ENCODE data around the gene CES2.

The CES2 gene

GRCh38 chr16:66920299-66920590 is 15.1 kb upstream of the CES2 start:
- no peak for DNase-seq

GRCh38 chr16:66920924-66921680 is 14.2 kb upstream of the CES2 start:
- DNase-seq = no peak

- DNase-seq = no peak
These were observed 13.4 kb upstream of the CES2 start for GRCh38 chr16:66921729-66922450.

- no peak for DNase-seq
These were observed 12.0 kb upstream of the CES2 start for GRCh38 chr16:66923247-66923731.

- DNase-seq = no peak
These were observed 11.4 kb upstream of the CES2 start for GRCh38 chr16:66923866-66924265.

GRCh38 chr16:66924527-66925321 is 10.6 kb upstream of the CES2 start:
- DNase-seq = no peak

- no peak for DNase-seq
These were observed 9.9 kb upstream of the CES2 start, which contains the start of gene RRAD for GRCh38 chr16:66925322-66925840. Gene RRAD, minus strand, starts transcription at chr16:66925535. Its CDS starts 356 bp downstream, at chr16:66925179.

GRCh38 chr16:66926171-66926947 is 9.0 kb upstream of the CES2 start:
- DNase-seq = no peak

- DNase-seq = peak; percentile 54
These were observed 8.3 kb upstream of the CES2 start for GRCh38 chr16:66926961-66927436.

GRCh38 chr16:66927918-66928649 is 7.2 kb upstream of the CES2 start:
- no peak for DNase-seq

GRCh38 chr16:66928702-66929388 is 6.5 kb upstream of the CES2 start:
- DNase-seq = peak; percentile 46

- DNase-seq = peak; percentile 37
These were observed 5.1 kb upstream of the CES2 start for GRCh38 chr16:66930189-66930588.

- peak; percentile 34 for DNase-seq
These were observed 3.7 kb upstream of the CES2 start for GRCh38 chr16:66931665-66932064.

GRCh38 chr16:66932076-66932475 is 3.2 kb upstream of the CES2 start:
- DNase-seq = no peak

- DNase-seq = no peak
These were observed 1.6 kb upstream of the CES2 start for GRCh38 chr16:66933776-66934137.

GRCh38 chr16:66934138-66934838 is 1.0 kb upstream of the CES2 start, which contains the start of gene CIAO2B:
Gene CIAO2B, minus strand, starts transcription at chr16:66934402. Its CDS starts 38 bp downstream, at chr16:66934364.
- peak; percentile 92 for DNase-seq

GRCh38 chr16:66934839-66935313 is 440 bp upstream of the CES2 start:
- DNase-seq = peak; percentile 21

- no peak for DNase-seq
These were observed 1.1 kb downstream of the CES2 start for GRCh38 chr16:66936462-66936861.

GRCh38 chr16:66936889-66937554 is 1.7 kb downstream of the CES2 start:
- DNase-seq = peak; percentile 16
